GM21825 (cell line): ENCODE results near the gene FAM184A.
A peak's percentile ranks its signal among the peaks of the same experiment; 100 is the strongest.
"Not testable (repeated sequence)": the region's sequence is repeated elsewhere in the genome, so short reads cannot be mapped to it uniquely, and the experiment has no call there.

Experiments used
- ATAC-seq: cut with Tn5 transposase; IDR thresholded peaks from one replicate; pipeline ENCODE4 v1.9.1; 2021; ENCODE audit warnings: mild to moderate bottlenecking, moderate library complexity; ENCODE audit not compliant: unreplicated experiment

Gene FAM184A

GRCh38 chr6:119078376-119079282 is at the start of gene FAM184A:
Gene FAM184A, minus strand, starts transcription at chr6:119078664. Its CDS starts 365 bp downstream, at chr6:119078299.
- peak; percentile 72 for ATAC-seq

GRCh38 chr6:119127627-119128026 is 49.2 kb upstream of the FAM184A start:
- ATAC-seq = no peak

- no peak for ATAC-seq
These were observed 48.4 kb upstream of the FAM184A start for GRCh38 chr6:119126826-119127225.

- no peak for ATAC-seq
These were observed 47.7 kb upstream of the FAM184A start for GRCh38 chr6:119126140-119126539.

- ATAC-seq = no peak
These were observed 47.1 kb upstream of the FAM184A start for GRCh38 chr6:119125576-119125975.

- ATAC-seq = no peak
These were observed 45.8 kb upstream of the FAM184A start for GRCh38 chr6:119124079-119124824.

- no peak for ATAC-seq
These were observed 43.9 kb upstream of the FAM184A start for GRCh38 chr6:119122336-119122735.

GRCh38 chr6:119121367-119121766 is 42.9 kb upstream of the FAM184A start:
- ATAC-seq = no peak

- ATAC-seq = no peak
These were observed 41.5 kb upstream of the FAM184A start for GRCh38 chr6:119119989-119120388.

GRCh38 chr6:119119062-119119461 is 40.6 kb upstream of the FAM184A start:
- not testable (repeated sequence) for ATAC-seq

- ATAC-seq = no peak
These were observed 38.3 kb upstream of the FAM184A start for GRCh38 chr6:119116712-119117281.

GRCh38 chr6:119113961-119114360 is 35.5 kb upstream of the FAM184A start:
- ATAC-seq = no peak

- no peak for ATAC-seq
These were observed 34.5 kb upstream of the FAM184A start for GRCh38 chr6:119112812-119113530.

- peak; percentile 81 for ATAC-seq
These were observed 32.4 kb upstream of the FAM184A start for GRCh38 chr6:119110601-119111548.

- no peak for ATAC-seq
These were observed 31.3 kb upstream of the FAM184A start for GRCh38 chr6:119109654-119110325.

GRCh38 chr6:119108076-119108475 is 29.6 kb upstream of the FAM184A start:
- no peak for ATAC-seq

- ATAC-seq = no peak
These were observed 26.8 kb upstream of the FAM184A start for GRCh38 chr6:119105282-119105681.

- no peak for ATAC-seq
These were observed 24.4 kb upstream of the FAM184A start for GRCh38 chr6:119102901-119103300.

- ATAC-seq = no peak
These were observed 21.7 kb upstream of the FAM184A start for GRCh38 chr6:119100115-119100514.
